NCI-H774 (cell line): ENCODE data around the gene RFTN1.

Source experiments
- DNase-seq: peaks from one replicate; lab custom pipeline; 2025; lab: John Stamatoyannopoulos, UW

The RFTN1 gene

DNA sequence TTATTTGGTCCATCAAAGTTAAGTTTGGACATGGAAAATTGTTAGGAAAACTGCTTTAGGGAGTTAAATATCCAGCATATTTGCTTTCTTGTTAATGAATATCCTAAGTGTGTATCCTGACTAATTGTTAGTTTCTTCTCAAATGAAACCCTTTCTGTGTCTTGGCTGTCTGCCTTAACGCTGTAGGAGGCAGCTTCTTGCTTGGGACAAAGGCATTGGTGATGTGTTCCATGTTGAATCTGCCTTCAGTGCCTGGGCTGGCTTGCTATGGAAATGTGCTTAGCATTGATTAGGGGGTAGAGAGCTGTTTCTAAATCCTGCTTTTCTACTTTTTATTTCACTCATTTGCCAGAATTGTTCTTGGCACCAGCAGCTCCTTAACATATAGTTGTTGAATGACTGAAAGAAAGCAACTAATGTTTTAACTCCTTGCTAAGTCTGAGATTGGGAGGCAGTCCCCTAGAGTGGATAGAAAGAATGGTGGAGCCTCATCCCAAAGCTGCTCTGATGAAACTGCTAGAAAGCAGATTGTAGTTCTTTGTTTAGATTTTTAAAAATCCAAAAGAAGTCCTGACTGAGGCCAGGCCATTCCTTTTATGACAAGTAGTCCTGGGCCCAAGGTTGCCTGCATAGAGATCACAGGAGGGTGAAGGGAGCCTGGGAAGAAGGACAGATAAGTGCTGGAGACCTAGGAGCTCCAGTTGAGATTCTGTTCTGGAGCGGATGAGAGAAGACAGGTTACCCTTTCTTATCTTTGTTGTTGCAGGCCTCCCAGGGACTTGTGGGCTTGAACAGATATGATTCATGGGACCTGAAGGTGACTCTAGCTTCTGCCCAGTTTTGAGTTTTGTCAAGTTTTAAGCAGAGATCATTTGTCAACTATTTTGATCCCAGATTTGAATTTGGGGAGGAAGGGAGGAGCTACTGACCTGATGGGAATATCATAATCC is 209.2 kb downstream of the RFTN1 start:
- no peak for DNase-seq

DNA sequence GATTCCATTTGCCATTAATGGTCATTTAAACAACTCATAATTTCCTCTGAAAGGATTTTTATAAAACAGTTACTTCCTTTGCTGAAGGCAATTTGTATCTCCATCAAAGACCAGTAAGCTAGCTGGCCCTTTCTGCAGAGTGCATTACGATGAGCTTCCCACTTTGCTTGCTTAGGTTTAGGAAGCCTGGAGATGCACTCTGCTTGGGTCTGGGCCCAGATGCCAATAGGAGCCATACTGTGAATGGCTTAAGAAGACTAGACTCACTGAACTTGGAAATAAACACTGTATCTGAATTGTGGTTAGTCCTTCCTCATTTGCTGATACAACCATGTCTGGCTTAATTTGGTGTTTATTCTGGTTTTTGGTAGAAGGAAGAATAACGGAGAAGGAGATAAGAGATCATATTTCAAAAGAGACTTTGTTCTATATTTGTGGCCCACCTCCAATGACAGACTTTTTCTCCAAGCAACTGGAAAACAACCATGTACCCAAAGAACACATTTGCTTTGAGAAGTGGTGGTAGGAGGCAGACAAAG is 210.4 kb downstream of the RFTN1 start:
- no peak for DNase-seq

DNA sequence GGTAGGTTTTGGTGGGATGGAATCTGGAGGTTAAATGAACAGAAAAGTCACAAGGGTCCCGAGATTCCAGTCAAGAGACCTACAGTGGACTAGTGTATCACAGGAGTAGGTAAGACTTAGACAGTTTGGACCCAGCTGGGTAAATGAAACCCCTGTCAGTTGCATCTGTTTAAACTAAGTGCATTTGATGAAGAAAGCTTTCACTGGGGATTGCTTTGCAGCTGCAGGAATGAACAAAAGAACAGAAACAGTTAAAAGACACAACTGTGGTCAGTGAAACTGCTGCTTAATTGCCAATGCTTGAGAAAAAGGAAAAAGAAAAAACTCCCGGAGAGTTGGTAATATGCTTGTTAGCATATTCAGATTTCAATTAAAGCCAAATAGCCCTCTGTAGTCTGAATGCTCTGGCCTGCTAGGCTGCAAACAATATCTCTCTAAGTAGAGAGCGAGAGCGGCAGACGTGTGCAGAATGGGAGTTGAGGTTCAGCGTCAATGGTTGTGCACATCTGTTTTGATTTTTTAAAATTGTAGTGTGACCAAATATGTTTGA is 211.3 kb downstream of the RFTN1 start:
- no peak for DNase-seq

DNA sequence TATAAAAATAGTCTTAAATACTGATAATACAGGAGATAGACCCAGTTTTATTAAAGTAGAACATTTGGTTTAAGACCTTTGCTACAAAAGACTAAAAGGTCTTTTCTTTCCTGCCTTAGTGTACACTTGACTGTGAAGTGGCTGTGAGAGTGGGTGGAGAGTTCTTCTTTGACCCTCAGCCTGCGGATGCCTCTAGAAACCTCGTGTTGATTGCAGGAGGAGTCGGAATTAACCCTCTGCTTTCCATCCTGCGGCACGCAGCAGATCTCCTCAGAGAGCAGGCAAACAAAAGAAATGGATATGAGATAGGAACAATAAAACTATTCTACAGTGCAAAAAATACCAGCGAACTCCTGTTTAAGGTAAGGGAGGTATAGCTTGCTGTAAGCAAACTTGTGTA is 212.0 kb downstream of the RFTN1 start:
- DNase-seq: no peak

DNA sequence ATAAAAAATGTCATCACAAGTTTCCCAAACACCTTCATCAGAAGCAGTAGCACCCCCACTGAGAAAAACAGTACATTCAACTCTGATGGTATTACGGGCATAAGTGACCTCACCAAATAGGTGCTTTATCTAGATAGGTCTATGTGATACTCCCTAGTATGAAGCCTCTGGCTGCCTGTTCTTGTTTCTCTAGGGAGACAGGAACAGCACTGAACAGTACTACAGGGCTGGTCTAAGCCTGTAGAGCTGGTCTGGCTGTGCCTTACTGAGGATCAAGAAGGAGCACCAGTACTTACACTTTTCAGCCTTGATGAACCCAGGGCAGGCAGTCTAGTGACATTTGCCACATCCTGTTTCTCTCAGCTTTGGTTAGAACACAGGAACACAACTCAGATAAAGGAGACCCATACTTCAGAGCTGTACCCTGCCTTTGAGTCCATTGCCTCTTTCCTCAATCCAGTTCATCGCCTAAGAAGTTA is 212.6 kb downstream of the RFTN1 start:
- DNase-seq: no peak

DNA sequence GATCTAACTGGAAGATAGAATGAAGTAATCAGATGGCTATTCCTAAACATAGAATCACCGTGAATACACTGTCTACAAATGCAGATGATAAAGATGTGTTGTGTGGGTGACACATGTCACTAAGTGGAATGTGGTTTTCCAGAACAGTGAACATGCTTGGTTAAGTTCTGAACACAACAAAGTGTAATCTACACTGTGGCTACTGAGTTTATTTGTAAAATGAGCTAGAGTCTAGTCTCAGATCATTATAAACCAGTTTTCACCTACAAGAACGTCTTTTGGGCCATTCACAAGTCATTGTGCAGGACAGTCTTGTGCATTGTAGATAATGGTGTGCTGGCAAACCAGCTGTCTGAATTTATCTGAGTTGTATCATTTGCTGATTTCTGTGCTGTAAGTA is 213.2 kb downstream of the RFTN1 start:
- no peak for DNase-seq

DNA sequence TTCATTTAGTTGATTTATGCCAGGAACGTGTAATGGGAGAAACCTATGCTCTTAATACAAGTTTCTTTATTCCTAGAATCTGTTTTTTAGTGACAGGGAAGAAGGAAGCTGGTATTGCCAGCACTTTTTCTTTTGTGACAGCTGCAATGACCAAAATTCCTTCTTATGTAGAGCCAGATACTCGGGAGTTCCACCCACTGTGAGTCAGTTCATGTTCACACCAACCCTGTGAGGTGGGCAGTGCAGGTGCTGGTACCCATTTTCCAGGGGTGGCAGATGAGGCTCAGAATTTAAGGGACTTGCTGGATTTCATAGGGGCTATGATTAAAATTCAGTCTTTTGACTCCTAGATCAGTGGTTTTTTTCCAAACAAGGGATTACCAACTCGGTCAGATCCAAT is 213.8 kb downstream of the RFTN1 start:
- no peak for DNase-seq

DNA sequence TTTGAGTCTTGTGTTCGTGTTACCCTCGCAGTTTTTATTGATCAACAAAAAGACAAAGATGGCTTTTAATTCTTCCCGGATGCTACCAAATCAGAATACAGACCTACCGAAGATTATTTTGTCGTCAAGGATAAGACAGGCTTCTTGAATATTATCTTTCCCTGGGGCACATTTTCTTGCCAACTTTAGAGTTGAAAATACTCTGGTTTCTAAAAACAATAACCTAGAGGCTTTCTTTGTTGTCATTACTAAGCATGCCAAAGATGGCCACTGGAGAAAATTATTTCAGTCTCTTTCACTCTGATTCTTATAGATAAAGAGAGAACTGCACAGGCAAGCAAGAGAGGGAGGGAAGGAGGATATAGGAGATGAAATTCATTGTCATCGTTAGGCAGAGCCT is 214.6 kb downstream of the RFTN1 start:
- DNase-seq: no peak

DNA sequence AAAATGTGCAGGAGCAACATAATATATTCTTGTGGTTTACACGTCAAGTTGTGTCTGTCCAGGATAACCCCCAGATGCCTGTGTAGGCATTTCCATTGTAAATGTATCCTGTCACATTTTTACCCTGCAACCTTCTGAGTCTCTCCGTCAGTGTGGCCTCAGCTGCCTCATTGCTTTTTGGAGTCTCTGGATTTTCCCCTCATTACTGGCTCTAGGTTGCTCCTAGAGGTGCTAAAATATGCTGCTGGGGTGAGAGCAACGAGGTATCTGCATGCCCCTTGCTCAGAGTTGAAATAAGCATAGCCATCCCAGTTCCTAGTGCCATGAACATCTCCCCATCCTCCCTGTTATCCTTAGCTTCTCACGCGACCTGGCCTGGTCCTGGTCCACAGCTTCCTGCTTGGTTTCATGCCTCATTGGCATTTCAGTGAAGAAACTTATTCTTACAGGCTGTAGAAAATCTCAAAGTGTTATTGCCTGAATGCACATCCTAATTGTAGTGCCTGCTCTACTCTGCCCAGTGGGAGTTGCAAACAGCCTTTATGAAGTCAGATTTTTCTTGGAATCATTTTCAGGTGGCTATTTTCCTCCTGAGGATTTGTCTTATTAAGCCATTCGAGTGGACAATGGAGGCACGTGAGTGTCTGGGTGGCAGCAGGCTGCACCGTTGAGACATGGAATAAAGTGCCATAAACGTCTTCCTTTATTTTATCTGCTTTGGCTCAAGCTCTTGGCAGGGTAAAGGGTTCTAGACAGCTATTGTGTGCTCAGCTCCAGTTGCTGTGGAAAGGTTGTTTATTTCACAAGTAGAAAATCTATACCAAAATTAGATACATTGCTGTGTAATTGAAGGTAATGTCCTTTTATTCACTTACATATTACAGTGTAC is 215.3 kb downstream of the RFTN1 start:
- DNase-seq: no peak

DNA sequence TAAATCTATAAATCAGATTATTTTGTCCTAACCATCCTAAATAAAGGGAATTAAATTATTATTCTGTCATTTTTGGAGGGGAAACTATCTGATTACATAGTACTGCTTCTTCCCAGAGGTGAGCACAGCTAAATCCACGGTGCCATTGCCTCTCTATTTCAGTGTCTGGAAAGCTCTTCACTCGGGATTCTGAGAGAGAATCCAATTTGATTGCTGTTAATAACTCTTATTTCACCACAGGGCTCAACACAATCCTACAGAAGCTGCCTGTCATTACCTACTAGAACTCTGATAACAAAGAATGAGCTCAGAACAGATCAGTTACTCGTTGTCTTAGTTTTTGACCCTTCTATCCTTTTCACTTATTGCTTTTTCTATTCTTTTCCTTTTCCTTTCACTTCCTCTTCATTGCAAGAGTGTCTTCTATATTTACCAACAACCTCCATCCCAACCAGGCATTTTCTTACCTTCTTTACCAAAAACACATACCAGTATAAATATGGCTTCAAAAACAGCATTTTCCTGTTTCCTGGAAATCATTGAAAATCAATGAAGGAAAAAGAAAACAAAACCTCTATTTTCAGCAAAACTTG is 218.1 kb downstream of the RFTN1 start:
- no peak for DNase-seq

DNA sequence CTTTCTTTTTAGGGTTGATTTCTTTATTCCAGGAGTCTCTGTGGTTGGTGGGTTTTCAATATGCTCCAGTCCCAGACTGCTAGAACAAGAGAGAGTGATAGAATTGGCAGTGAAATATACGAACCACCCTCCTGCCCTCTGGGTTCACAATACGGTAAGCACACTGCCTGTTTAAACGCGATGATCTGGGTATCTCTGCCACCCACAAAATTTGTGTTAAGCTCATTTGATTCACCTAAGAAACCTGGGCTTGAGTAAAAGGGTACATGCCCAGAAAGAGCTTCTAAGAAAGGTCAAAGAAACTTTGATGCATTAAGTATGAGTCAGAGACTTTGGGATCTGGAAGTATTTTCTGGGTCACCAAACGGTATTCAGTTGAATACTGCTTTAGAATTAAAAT is 218.7 kb downstream of the RFTN1 start:
- DNase-seq: no peak

DNA sequence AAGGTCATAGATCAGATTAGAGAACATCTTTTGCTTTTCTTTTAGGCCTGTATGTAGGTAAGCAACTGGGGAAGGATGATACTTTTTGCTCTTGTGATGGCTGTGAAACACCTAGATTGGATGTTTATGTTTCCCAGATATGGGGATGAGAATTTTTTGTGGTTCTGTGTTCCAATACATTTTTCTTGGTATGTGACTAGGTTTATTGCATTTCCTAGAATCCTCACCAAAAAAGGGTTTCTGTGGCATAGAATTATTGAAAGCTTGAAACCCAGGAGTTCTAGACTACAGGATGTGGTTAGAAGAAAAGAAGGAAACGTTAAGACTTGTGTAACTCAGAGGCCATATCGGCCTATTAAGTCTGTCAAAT is 222.7 kb downstream of the RFTN1 start:
- DNase-seq: no peak

DNA sequence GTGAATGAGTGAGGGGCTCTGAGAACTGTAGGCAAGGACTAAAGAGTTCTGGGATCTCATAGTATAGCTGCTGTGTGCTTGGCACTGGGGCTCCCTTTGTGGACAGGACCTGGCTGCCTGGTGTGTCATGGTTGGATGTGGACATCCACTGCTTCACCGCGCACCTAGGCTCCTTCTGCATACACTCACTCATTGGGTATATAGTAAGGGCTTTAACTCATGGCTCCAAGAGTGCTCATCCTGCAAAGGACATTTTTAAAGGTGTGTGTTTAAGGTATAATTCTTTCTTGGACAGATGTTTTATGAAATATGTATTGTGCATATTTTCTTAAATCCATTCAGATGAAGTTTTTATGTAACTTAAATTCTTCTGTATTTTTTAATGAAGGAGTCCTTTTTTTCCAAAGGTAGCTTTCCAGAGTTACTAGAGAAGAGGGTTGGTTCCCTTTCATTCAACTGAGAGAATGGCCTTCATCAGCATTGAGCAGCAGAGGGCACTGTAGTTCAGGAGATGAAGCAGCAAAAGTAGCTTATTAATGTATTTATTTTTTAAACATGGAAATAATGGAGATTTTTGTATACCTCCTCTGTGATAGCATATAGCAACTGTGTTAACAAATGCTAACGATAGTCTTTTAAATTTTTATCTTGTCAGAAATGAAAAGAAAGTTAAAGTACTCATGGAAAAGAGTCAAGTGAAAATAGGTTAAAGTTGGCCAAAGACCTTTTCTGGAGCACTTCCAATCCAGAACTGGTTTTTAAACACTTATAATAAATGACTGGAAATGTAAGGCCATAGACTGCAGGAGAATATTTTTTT is 223.3 kb downstream of the RFTN1 start:
- peak; percentile 28 for DNase-seq

DNA sequence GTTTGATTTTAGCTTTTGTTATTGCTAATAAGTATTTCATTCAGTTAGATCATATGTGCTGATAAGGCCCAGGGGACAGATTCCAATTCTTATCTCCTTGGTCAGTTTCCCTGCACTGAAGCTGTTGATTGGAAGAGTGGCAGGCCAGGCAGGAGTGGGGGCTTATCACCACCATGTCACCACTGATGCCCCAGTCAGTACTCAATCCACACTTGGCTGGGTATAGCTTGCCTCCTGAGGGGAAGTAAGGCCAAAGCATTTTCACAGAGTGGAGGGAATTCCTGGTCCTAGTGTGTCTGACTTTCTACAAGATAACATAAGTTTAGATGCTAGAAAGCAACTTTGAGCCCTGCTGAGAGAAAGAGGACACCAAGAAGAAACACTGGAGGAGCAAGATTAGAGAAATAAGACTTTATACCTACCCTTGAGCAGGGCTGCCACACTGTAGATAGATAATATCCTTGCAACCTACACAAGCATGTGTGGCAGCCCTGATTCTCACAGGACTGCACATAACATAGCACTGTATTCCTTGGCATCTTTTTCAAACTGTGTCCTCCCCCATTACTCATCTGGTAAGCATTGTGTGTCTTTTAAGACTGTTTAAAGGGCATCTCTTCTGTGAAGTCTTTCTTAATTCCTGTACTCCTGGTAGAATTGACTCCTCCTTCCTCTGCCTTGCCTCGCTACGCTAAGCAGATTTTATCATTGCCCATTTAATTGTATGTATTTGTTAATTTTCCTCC is 224.2 kb downstream of the RFTN1 start:
- DNase-seq: no peak

DNA sequence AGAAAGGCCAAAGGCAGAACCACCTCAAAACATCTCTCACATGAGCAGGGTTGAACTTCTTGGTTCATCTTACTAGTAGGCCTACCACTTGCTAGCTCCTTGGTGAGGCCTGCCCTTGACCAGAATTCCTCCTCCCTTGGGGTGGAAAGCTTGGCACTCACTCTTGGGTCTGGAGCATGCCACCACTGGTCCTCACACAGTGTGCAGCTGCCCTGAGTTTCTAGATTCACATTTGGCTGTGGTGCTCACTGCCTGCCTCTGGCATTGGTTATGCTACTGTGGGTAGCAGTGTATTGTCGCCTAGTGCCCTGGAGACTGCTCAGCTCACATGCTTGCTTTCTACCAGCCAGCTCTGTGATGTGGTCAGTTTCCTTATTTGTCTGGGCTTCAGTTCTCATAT is 224.8 kb downstream of the RFTN1 start:
- no peak for DNase-seq

DNA sequence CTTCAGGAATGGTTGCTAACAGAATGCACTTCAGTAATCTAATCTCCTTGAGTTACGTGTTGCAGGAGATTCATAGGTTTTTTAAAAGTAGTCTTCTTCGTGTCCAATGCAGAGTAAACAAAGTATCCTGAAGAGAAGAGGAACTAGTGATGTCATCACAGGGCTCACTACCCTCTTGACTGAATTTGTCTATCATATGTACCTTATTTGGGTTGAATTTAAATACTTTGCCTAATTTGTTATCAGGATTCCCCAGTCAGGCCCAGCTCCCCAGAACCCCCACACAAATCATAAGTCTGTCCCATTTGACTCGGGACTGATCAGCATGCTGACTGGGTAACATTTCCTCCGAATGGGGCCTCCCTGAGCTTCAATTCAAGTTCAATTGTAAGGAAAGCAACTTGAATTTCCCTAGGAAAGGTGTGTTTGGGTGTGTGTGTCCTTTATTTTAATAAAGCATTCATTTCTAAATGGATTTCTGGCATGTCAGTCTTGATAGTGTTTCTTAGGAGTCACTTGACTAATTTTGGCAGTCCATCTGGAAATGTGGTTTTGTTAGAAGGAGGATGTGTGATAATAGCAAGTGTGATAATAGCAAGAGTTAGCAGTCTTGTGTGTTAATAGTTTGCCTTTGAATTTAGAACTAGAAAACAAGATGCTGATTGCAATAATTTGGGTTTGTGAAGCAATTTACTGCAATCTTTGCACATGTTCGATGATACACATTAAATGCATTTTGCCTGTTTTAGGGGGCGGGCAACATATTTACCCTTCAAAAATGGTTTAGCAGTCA is 226.6 kb downstream of the RFTN1 start:
- DNase-seq: no peak

DNA sequence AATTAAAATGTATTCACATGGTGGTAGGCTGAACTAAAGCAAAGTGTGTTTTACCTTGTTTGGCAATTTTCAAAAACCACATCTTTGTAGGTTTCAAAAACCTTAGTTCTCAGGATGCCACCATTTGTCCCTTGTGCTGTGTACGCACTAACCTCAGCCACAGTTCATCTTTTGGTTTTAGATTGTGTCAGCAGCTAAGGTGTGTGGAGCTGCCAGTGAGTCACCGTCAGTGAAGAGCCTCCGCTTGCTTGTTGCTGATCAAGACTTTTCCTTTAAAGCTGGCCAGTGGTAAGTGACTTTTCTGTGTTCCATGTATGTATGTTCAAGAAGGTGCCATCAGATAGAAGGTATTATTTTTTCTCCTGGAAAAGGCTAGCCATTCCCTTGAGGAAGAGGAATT is 227.3 kb downstream of the RFTN1 start:
- no peak for DNase-seq

DNA sequence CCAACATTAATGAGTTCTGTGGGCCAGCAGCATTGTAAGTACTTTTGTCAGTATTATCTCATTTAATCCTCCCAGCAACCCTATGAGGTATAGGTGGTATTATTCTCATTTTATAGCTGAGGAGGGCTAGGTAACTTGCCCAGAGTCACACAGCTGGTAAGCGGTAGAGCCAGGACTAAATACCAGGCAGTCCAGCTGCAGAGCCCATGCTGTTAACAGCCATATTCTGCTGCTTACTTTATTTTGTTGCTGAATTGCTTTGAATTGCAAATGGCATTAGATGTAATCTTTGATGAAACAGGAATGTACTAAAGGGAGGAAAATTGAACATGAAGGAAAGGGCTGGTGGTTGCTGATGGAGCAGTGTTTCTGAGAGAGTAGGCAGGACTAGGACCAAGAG is 228.9 kb downstream of the RFTN1 start:
- no peak for DNase-seq

DNA sequence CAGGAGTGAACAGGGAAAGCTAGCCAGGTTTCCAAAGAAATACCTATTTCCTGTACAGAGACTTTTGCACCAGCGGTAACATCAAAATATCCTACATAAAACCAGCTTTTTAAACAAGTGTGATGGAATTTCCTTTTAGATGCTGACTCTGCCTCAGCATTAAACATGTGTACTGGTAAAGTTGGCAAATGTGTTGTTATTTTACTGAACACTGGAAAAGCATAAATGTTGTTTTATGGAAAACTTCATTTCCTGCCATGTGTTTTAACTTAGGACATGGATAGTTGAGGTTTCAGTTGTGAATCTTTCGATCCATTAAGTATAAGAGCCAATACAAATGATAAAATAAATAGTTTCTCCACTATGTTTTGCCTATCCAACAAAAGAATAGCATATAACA is 232.8 kb downstream of the RFTN1 start:
- no peak for DNase-seq
